CD4-positive, alpha-beta T cell (primary cell): ENCODE results near the gene SHTN1. TPM values are rescaled to one million over a fixed set of nuclear protein-coding genes. Genes with fewer than 3 reads are reported as not detected.

Experiments
- ATAC-seq: fragments of 200-7000 bp; cut with Tn5 transposase; one replicate; pipeline ENCODE4 v1.10.0; 2022; ENCODE audit warnings: mild to moderate bottlenecking; ENCODE audit not compliant: poor library complexity
- CTCF ChIA-PET: fragments of 350-600 bp; sonication (Branson Sonifier 250); formaldehyde crosslinking; loops from one replicate; lab custom pipeline; 2021; ENCODE audit warnings: antibody characterized with exemption, inconsistent platforms; lab: Charles Lee
- POLR2A ChIA-PET: fragments of 350-600 bp; sonication (Branson Sonifier 250); formaldehyde crosslinking; loops from one replicate; lab custom pipeline; 2021; ENCODE audit warnings: antibody characterized with exemption, inconsistent platforms; lab: Charles Lee
- DNase-seq, 14 experiments: peaks; one replicate each; pipeline ENCODE4 v3.0.0-alpha.2; 2013 to 2020; ENCODE audit warnings: mixed read lengths in 2 of 14
- H3K27ac ChIP-seq, 2 donors: one replicate each; pipeline versions ENCODE4 v1.5.1 to v1.7.0; 2013; ENCODE audit warnings: low read length in 2 of 2, low read depth in 1 of 2, mild to moderate bottlenecking in 1 of 2
- H3K27me3 ChIP-seq, 2 experiments: 1 replicate in 1 of 2; 2 replicates in 1 of 2; pipeline versions ENCODE4 v1.6.1 to v1.7.0; 2013; ENCODE audit warnings: low read length in 2 of 2, control low read depth in 1 of 2, mild to moderate bottlenecking in 1 of 2, moderate library complexity in 1 of 2; ENCODE audit not compliant: insufficient read depth in 2 of 2, control insufficient read depth in 1 of 2
- H3K36me3 ChIP-seq: one replicate; pipeline ENCODE4 v1.6.1; 2013; ENCODE audit warnings: low read length, control low read depth; ENCODE audit not compliant: insufficient read depth
- H3K4me1 ChIP-seq: one replicate; pipeline ENCODE4 v1.6.1; 2013; ENCODE audit warnings: low read length, control low read depth; ENCODE audit not compliant: insufficient read depth
- H3K4me3 ChIP-seq: one replicate; pipeline ENCODE4 v1.5.1; 2013; ENCODE audit warnings: mild to moderate bottlenecking, low read length, moderate library complexity
- H3K9me3 ChIP-seq, 2 experiments: 1 replicate in 1 of 2; 2 replicates in 1 of 2; pipeline versions ENCODE4 v1.6.1 to v1.7.0; 2013; ENCODE audit warnings: low read length in 2 of 2, mild to moderate bottlenecking in 2 of 2, control low read depth in 1 of 2, moderate library complexity in 1 of 2; ENCODE audit not compliant: control insufficient read depth in 1 of 2, insufficient read depth in 1 of 2
- H3K27ac Mint-ChIP-seq: one replicate; pipeline ENCODE4 v1.8.0; 2020; ENCODE audit warnings: mixed read lengths
- H3K27me3 Mint-ChIP-seq: one replicate; pipeline ENCODE4 v1.8.0; 2021; ENCODE audit warnings: mixed read lengths
- H3K36me3 Mint-ChIP-seq: one replicate; pipeline ENCODE4 v1.8.0; 2021; ENCODE audit warnings: low read depth, mixed read lengths
- H3K4me1 Mint-ChIP-seq: one replicate; pipeline ENCODE4 v1.8.0; 2021; ENCODE audit warnings: low read depth, mixed read lengths
- H3K4me3 Mint-ChIP-seq: one replicate; pipeline ENCODE4 v1.8.0; 2020; ENCODE audit warnings: mild to moderate bottlenecking, mixed read lengths
- H3K9me3 Mint-ChIP-seq: one replicate; pipeline ENCODE4 v1.8.0; 2020; ENCODE audit warnings: mixed read lengths
- intact Hi-C, 2 experiments: fragments of 100-400 bp; cut with DNase I in 1 of 2; cut with micrococcal nuclease in 1 of 2; formaldehyde crosslinking; loops; one replicate each; pipeline versions ENCODE4 v1.15.1 to v1.9.0; 2023 to 2025; cut with DNase I, micrococcal nuclease
- total RNA-seq, 174 experiments: library from RNA in 2 of 174; stranded (reverse) in 2 of 174; gene quantifications; one replicate each; pipeline ENCODE4 v1.2.3 and lab custom pipeline; 2021 to 2026
- TF ChIP-seq, protein P1 (sequence below): fragments of 200-600 bp; IDR thresholded peaks from one replicate; pipeline ENCODE4 v1.8.0; 2022; ENCODE audit warnings: antibody characterized with exemption, mild to moderate bottlenecking

SHTN1 gene
- total RNA-seq, 2 experiments from 2014 or later: 0.75 to 0.85 TPM

DNA sequence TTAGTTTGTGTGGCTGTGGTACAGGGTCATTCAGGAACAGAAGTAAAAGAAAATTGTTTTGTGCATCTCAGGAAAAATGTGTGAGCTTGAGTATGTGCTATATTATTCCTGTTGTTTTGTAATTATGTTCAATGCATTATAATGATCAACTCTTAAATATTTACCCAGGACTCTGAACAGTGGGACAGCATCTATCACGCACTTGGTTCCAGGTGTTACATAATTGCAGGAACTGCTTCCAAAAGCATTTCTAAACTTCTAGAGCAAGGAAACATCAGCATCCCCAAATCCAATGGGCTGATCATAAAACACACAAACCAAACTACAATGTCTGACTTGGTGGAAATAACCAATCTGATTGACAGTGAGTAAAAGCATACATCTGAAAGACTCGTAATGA, 129.1 kb downstream of the SHTN1 start:
- Mint-ChIP-seq H3K27ac (no peak overlapping the region), H3K36me3 (no peaks in the 10 kb centered on the region), H3K9me3 (no peaks in the 10 kb centered on the region), H3K27me3 (peaks cover 21% of the 10 kb centered on the region), H3K4me1 (no peaks in the 10 kb centered on the region), H3K4me3 (no peak overlapping the region)
- ChIA-PET CTCF (no interaction called here), POLR2A (no interaction called here)
- DNase-seq: no peak
- TF ChIP-seq, protein P1, sequence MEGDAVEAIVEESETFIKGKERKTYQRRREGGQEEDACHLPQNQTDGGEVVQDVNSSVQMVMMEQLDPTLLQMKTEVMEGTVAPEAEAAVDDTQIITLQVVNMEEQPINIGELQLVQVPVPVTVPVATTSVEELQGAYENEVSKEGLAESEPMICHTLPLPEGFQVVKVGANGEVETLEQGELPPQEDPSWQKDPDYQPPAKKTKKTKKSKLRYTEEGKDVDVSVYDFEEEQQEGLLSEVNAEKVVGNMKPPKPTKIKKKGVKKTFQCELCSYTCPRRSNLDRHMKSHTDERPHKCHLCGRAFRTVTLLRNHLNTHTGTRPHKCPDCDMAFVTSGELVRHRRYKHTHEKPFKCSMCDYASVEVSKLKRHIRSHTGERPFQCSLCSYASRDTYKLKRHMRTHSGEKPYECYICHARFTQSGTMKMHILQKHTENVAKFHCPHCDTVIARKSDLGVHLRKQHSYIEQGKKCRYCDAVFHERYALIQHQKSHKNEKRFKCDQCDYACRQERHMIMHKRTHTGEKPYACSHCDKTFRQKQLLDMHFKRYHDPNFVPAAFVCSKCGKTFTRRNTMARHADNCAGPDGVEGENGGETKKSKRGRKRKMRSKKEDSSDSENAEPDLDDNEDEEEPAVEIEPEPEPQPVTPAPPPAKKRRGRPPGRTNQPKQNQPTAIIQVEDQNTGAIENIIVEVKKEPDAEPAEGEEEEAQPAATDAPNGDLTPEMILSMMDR: no peak
- intact Hi-C loops: no loop called here
- no peak overlapping the region for H3K4me3 ChIP-seq
- no peak for ATAC-seq
- H3K27ac ChIP-seq: no peak overlapping the region
- H3K9me3 ChIP-seq: no peaks in the 10 kb centered on the region
- no peaks in the 10 kb centered on the region for H3K4me1 ChIP-seq
- H3K27me3 ChIP-seq: no peaks in the 10 kb centered on the region
- no peaks in the 10 kb centered on the region for H3K36me3 ChIP-seq

- H3K27me3 Mint-ChIP-seq: peaks cover 23% of the 10 kb centered on the region
- POLR2A ChIA-PET: no interaction called here
Measured at GRCh38 chr10:116873134-116873533, 131.9 kb downstream of the SHTN1 start.

DNA sequence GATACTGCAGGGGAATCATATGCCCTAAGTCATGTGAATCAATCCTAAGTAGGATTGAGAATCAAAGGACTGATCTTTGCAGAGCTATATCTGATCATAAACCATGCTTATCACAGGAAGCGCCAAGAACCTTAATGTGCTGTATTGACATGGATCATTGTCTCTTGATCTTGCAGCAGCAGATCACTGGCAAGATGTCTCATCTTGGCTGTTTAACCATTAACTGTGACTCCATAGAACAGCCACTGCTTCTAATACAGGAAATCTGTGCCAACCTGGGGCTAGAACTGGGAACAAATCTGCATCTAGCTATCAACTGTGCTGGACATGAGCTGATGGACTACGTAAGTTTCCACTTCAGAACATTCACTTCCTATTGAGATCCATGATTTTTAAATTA, 134.0 kb downstream of the SHTN1 start:
- Mint-ChIP-seq H3K9me3 (no peaks in the 10 kb centered on the region), H3K27ac (no peak overlapping the region), H3K36me3 (no peaks in the 10 kb centered on the region), H3K4me1 (no peaks in the 10 kb centered on the region), H3K27me3 (peaks cover 15% of the 10 kb centered on the region), H3K4me3 (no peak overlapping the region)
- intact Hi-C loops: no loop called here
- POLR2A ChIA-PET: no interaction called here
- no peaks in the 10 kb centered on the region for H3K27me3 ChIP-seq
- no peak for ATAC-seq
- no peak overlapping the region for H3K4me3 ChIP-seq
- no peaks in the 10 kb centered on the region for H3K36me3 ChIP-seq
- H3K9me3 ChIP-seq: no peaks in the 10 kb centered on the region
- no peaks in the 10 kb centered on the region for H3K4me1 ChIP-seq
- DNase-seq: no peak
- TF ChIP-seq, protein P1: no peak
- H3K27ac ChIP-seq: no peak overlapping the region
- CTCF ChIA-PET: no interaction called here

More at GRCh38 chr10:116873134-116873533, 131.9 kb downstream of the SHTN1 start:
- H3K9me3 Mint-ChIP-seq: no peaks in the 10 kb centered on the region
- no peaks in the 10 kb centered on the region for H3K4me1 ChIP-seq
- H3K4me3 ChIP-seq: no peak overlapping the region
- intact Hi-C loops: no loop called here
- no peak overlapping the region for H3K27ac ChIP-seq
- no peaks in the 10 kb centered on the region for H3K27me3 ChIP-seq
- DNase-seq (no peak), ATAC-seq (no peak)
- H3K36me3 ChIP-seq: no peaks in the 10 kb centered on the region
- no peaks in the 10 kb centered on the region for H3K36me3 Mint-ChIP-seq
- H3K27ac Mint-ChIP-seq: no peak overlapping the region
- H3K4me1 Mint-ChIP-seq: no peaks in the 10 kb centered on the region
- no peak overlapping the region for H3K4me3 Mint-ChIP-seq
- TF ChIP-seq, protein P1: no peak
- no peaks in the 10 kb centered on the region for H3K9me3 ChIP-seq
- CTCF ChIA-PET: no interaction called here
